Effector CD4-positive, alpha-beta T cell (primary cell): ENCODE data around the gene PDLIM5.
"Not testable (repeated sequence)": the region's sequence is repeated elsewhere in the genome, so short reads cannot be mapped to it uniquely, and the experiment has no call there.

Experiments
- DNase-seq: peaks from one replicate; pipeline ENCODE4 v3.0.0-alpha.2; 2020

Gene PDLIM5

GRCh38 chr4:94665021-94665420, 213.3 kb downstream of the PDLIM5 start:
- not testable (repeated sequence) for DNase-seq

GRCh38 chr4:94665500-94666404, 214.0 kb downstream of the PDLIM5 start:
- no peak for DNase-seq

- DNase-seq = no peak
Measured at GRCh38 chr4:94668724-94669123, 217.0 kb downstream of the PDLIM5 start.

GRCh38 chr4:94669672-94670664, 218.2 kb downstream of the PDLIM5 start:
- no peak for DNase-seq

- no peak for DNase-seq
Measured at GRCh38 chr4:94671113-94671512, 219.4 kb downstream of the PDLIM5 start.

- no peak for DNase-seq
Measured at GRCh38 chr4:94673961-94674360, 222.2 kb downstream of the PDLIM5 start.

GRCh38 chr4:94676970-94677369, 225.2 kb downstream of the PDLIM5 start:
- DNase-seq = no peak

- DNase-seq = no peak
Measured at GRCh38 chr4:94678896-94679295, 227.2 kb downstream of the PDLIM5 start.

- no peak for DNase-seq
Measured at GRCh38 chr4:94680176-94680862, 228.6 kb downstream of the PDLIM5 start.

- no peak for DNase-seq
Measured at GRCh38 chr4:94686086-94686485, 234.3 kb downstream of the PDLIM5 start.

- DNase-seq = no peak
Measured at GRCh38 chr4:94689155-94689860, 237.6 kb downstream of the PDLIM5 start.

- no peak for DNase-seq
Measured at GRCh38 chr4:94690851-94691254, 239.1 kb downstream of the PDLIM5 start.

GRCh38 chr4:94691552-94691951, 239.8 kb downstream of the PDLIM5 start:
- no peak for DNase-seq

- no peak for DNase-seq
Measured at GRCh38 chr4:94695384-94695783, 243.6 kb downstream of the PDLIM5 start.

- DNase-seq = no peak
Measured at GRCh38 chr4:94698187-94698586, 246.4 kb downstream of the PDLIM5 start.

- no peak for DNase-seq
Measured at GRCh38 chr4:94700298-94700697, 248.6 kb downstream of the PDLIM5 start.

GRCh38 chr4:94701631-94702300, 250.0 kb downstream of the PDLIM5 start:
- DNase-seq = no peak

- no peak for DNase-seq
Measured at GRCh38 chr4:94711635-94712034, 259.9 kb downstream of the PDLIM5 start.

- no peak for DNase-seq
Measured at GRCh38 chr4:94714365-94715160, 262.8 kb downstream of the PDLIM5 start.

- no peak for DNase-seq
Measured at GRCh38 chr4:94715726-94716125, 264.0 kb downstream of the PDLIM5 start.
